Measurements from ENCODE around the gene GJC2. TPM values are rescaled to one million over a fixed set of nuclear protein-coding genes. Genes with fewer than 3 reads are reported as not detected.
A peak's percentile ranks its signal among the peaks of the same experiment; 100 is the strongest.

The GJC2 gene
- total RNA-seq, 1 experiment from 2014 or later: 0.72 TPM

DNA sequence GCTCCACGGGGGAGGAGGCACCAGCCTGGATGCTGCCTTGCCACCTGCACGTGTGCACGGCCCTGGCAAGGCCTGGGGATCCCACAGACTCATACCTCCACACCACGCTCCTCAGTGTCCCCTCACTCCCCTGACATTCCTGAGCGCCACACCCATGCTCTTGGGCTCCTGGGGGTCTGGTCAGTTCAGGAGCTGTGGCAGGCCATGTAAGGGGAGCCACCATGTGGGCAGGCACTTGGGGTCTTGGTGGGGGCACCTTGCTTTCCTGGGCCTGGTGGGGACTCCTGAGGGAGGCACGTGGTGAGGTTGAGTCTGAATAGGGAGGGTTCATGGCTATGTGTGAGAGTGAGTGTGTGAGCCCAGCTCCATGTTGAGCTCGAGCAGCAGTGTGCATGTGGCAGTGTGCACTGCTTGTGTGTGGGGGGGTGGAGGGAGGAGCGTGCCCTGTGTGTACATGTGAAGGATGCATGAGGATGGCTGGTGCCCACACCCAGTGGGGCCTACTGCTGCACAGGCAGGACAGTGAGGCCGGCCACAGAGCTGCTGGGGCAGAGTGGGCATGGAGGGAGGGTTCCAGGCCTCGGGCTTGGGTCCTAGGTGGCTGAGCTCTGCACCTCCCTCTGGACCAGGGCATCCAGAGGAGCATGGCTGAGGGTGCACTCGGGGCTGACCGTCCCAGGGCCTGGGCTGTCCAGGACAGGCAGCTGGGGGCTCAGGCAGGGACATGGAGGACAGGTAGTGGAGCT, 1.6 kb downstream of the GJC2 start:
- DNase-seq (ENCODE audit: low spot score) (peak; percentile 6), ATAC-seq (no peak)
- Mint-ChIP-seq H3K36me3 (no peaks in the 10 kb centered on the region), H3K9me3 (no peaks in the 10 kb centered on the region), H3K4me3 (no peak overlapping the region), H3K4me1 (0 out of 2 replicates have a peak, but pooled peaks cover 2% of the 10 kb centered on the region), H3K27me3 (ENCODE audit: low read depth) (no peaks in the 10 kb centered on the region), H3K27ac (0 out of 2 replicates have a peak overlapping the region, but pooled peaks have one; percentile 8)
- ChIA-PET POLR2A (interaction anchor here (1.3 kb wide), 2 partner anchors 12 to 14 kb away, joined by 3 to 4 read pairs; partner anchors contain the start of gene IBA57), CTCF (interaction anchor here (0.9 to 1.5 kb wide), 2 partner anchors 21 to 23 kb away, joined by 3 to 5 read pairs; no protein-coding TSS in a partner anchor)
- TF ChIP-seq ESRRA (CRISPR knock-in tag; IDR thresholded peaks at IDR 0.05; ENCODE audit: borderline replicate concordance): no peak
- TF ChIP-seq EMX1 (CRISPR knock-in tag; IDR thresholded peaks at IDR 0.05): no peak
- no peak for TF ChIP-seq NR2C2 (CRISPR knock-in tag; IDR thresholded peaks at IDR 0.05)
- TF ChIP-seq, protein P1, sequence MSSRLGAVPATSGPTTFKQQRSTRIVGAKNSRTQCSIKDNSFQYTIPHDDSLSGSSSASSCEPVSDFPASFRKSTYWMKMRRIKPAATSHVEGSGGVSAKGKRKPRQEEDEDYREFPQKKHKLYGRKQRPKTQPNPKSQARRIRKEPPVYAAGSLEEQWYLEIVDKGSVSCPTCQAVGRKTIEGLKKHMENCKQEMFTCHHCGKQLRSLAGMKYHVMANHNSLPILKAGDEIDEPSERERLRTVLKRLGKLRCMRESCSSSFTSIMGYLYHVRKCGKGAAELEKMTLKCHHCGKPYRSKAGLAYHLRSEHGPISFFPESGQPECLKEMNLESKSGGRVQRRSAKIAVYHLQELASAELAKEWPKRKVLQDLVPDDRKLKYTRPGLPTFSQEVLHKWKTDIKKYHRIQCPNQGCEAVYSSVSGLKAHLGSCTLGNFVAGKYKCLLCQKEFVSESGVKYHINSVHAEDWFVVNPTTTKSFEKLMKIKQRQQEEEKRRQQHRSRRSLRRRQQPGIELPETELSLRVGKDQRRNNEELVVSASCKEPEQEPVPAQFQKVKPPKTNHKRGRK (CRISPR knock-in tag; IDR thresholded peaks at IDR 0.05; ENCODE audit: borderline replicate concordance): no peak
- no peak for TF ChIP-seq CDX4 (CRISPR knock-in tag; IDR thresholded peaks at IDR 0.05; ENCODE audit: borderline replicate concordance)
- no peak for TF ChIP-seq CREB1 (CRISPR knock-in tag; IDR thresholded peaks at IDR 0.05)
- no peak for TF ChIP-seq ZNF281 (CRISPR knock-in tag; IDR thresholded peaks at IDR 0.05)
- TF ChIP-seq HMGA2 (CRISPR knock-in tag; IDR thresholded peaks at IDR 0.05): no peak
- TF ChIP-seq HMGXB4 (CRISPR knock-in tag; IDR thresholded peaks at IDR 0.05): no peak
- TF ChIP-seq ZNF232 (CRISPR knock-in tag; IDR thresholded peaks at IDR 0.05): no peak
- TF ChIP-seq NR3C1 (CRISPR knock-in tag; conservative IDR thresholded peaks at IDR 0.05; ENCODE audit: low read depth): no peak
- no peak for TF ChIP-seq ZNF317 (CRISPR knock-in tag; IDR thresholded peaks at IDR 0.05; ENCODE audit: borderline replicate concordance, low read depth)
- no peak for TF ChIP-seq ZNF423 (CRISPR knock-in tag; IDR thresholded peaks at IDR 0.05)

DNA sequence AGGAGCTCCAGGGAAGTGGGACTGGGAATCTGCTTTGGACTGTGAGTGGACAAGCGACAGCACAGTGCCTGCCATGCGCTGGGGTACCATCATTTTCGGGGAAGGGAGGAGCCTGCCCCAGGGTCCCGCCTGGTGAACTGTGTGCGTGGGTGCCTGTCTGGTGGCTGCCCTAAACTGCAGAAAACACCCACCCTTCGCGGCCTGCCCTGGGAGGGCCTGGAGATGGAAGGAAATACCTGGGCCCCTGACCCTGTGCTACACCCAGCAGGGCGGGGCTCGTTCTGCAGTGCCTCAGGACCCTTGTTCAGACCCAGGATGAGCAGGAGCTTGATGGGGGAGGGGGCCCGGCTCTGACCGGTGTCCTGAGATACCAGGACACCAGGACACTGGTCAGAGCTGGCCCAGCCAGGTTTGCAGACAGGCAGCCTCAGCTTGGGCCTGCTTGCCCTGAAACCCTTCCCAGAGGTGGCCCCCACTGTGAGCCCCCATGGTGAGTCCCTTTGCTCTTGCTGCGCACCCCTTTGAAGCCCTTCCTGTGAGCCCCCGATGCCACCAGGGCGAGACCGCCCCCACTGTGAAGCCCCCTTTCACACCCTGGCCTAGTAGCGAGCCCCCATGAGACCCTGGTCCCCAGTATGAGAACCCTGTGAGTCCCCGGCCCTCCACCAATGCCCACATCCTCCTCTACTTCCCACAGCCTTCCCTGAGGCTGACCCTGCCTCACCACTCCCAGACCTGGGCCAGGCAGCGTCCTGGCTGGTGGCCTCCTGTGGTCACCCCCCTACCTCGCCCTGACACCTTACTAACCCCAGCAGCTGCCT, 2.6 kb downstream of the GJC2 start:
- Mint-ChIP-seq H3K9me3 (no peaks in the 10 kb centered on the region), H3K27ac (no peak overlapping the region), H3K4me1 (0 out of 2 replicates have a peak, but pooled peaks cover 2% of the 10 kb centered on the region), H3K36me3 (no peaks in the 10 kb centered on the region), H3K4me3 (no peak overlapping the region), H3K27me3 (ENCODE audit: low read depth) (peaks cover 7% of the 10 kb centered on the region)
- POLR2A ChIA-PET: interaction anchor here (0.7 to 1.3 kb wide), 3 partner anchors 11 to 31 kb away, joined by 3 to 4 read pairs (median 3); partner anchors contain the start of gene IBA57
- TF ChIP-seq CREB1 (CRISPR knock-in tag; IDR thresholded peaks at IDR 0.05) (no peak), PRRX2 (CRISPR knock-in tag; IDR thresholded peaks at IDR 0.05) (no peak), ZNF423 (CRISPR knock-in tag; IDR thresholded peaks at IDR 0.05) (no peak), GABPB1 (CRISPR knock-in tag; IDR thresholded peaks at IDR 0.05) (no peak), FOXK1 (CRISPR knock-in tag; IDR thresholded peaks at IDR 0.05) (no peak), MXD4 (CRISPR knock-in tag; IDR thresholded peaks at IDR 0.05; ENCODE audit: borderline replicate concordance) (no peak), HMGA2 (CRISPR knock-in tag; IDR thresholded peaks at IDR 0.05) (no peak)
- TF ChIP-seq, protein P2, sequence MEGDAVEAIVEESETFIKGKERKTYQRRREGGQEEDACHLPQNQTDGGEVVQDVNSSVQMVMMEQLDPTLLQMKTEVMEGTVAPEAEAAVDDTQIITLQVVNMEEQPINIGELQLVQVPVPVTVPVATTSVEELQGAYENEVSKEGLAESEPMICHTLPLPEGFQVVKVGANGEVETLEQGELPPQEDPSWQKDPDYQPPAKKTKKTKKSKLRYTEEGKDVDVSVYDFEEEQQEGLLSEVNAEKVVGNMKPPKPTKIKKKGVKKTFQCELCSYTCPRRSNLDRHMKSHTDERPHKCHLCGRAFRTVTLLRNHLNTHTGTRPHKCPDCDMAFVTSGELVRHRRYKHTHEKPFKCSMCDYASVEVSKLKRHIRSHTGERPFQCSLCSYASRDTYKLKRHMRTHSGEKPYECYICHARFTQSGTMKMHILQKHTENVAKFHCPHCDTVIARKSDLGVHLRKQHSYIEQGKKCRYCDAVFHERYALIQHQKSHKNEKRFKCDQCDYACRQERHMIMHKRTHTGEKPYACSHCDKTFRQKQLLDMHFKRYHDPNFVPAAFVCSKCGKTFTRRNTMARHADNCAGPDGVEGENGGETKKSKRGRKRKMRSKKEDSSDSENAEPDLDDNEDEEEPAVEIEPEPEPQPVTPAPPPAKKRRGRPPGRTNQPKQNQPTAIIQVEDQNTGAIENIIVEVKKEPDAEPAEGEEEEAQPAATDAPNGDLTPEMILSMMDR (IDR thresholded peaks at IDR 0.05): no peak
- CTCF ChIA-PET: interaction anchor here (0.5 to 1.6 kb wide), 4 partner anchors 13 to 306 kb away, joined by 3 to 5 read pairs (median 4); no protein-coding TSS in a partner anchor
- DNase-seq (ENCODE audit: low spot score): peak; percentile 8
- no peak for ATAC-seq
